Stimulated activated CD8-positive, alpha-beta memory T cell treated with anti-CD3 and anti-CD28 coated beads, Interleukin-2, amount 100 ng/mL, for 48 hours (primary cell): ENCODE results near the gene PTGER4.

Experiments
- DNase-seq, 2 donors: peaks; one replicate each; pipeline ENCODE4 v3.0.0-alpha.2; 2020; ENCODE audit warnings: low read depth in 2 of 2

The PTGER4 gene

DNA sequence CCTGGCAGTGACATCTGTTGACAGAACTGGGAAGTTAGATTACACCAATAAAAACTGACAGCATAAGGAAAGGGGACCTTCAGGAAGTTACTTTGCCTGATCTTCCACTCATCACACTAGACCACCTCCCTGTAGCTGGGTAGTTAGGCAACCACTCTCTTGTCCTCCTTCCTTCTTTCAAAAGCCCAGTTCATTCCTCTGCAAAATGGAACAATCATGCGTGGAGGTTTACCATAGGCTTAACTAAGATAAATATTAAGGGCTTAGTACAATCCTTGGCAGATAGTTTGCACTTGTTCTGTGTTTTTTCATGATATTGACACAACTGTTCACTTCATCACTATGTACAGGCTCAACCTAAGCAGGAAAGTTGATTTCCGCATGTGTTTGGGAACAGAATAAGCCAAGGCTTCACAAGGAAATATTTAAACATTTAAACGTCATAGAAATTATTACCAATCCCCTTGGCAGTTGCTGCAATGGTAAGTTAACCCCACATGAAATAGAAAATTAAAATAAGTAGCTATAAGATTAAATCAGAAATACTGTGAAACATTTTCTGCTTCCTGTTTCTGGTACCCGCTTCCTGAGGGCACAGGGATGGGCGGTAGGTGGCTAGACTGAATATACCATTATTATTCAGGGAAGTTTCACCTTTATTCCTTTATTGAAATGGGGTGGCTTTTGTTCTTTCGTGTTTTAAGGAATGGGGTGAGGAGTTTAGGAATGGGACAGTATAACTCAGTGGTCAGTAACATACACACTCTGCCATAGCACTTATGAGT lies 9.9 kb upstream of the PTGER4 start:
- no peak for DNase-seq

DNA sequence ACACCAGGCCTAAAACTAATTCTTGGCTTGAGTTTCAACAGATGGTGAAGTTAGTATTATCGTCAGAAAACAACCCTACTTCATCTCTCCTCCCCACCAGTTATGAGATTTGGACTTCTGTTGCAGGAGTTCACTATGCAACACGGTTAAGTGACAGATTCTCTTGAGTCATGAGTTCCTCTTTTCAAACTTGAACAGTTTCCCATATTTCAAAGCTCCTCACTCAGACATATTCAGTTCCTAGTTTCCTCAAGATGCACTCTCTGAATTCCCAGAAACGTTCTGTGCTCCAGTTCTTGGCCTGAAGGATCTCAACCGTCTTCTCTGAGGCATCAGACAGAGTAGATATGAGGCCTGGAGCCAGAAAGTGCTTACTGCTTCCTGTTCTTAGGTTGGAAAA lies 7.3 kb upstream of the PTGER4 start:
- DNase-seq = no peak

DNA sequence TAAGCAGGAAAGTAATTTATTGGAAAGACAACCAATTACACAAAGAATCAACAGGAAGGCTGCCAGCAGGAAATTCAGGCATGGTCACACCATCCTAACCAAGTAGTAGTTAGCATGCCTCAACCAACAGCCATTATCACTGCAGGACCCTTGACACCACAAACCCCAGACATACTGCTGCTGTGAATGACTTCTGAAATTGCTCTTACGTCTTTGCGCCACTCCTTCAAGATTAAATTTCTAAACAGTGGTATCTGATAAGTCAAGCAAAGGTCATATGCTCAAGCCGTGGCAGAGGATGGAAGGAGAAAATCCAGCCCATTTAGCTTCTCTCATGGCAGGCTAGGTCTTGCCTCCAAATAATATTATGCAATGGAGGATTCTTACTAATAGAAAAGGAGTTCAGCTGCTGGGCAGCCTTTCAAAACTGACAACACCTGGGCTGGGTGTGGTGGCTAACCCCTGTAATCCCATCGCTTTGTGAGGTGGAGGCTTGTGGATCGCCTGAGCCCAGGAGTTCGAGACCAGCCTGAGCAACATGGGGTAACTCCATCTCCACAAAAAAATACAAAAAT lies 5.0 kb upstream of the PTGER4 start:
- no peak for DNase-seq

DNA sequence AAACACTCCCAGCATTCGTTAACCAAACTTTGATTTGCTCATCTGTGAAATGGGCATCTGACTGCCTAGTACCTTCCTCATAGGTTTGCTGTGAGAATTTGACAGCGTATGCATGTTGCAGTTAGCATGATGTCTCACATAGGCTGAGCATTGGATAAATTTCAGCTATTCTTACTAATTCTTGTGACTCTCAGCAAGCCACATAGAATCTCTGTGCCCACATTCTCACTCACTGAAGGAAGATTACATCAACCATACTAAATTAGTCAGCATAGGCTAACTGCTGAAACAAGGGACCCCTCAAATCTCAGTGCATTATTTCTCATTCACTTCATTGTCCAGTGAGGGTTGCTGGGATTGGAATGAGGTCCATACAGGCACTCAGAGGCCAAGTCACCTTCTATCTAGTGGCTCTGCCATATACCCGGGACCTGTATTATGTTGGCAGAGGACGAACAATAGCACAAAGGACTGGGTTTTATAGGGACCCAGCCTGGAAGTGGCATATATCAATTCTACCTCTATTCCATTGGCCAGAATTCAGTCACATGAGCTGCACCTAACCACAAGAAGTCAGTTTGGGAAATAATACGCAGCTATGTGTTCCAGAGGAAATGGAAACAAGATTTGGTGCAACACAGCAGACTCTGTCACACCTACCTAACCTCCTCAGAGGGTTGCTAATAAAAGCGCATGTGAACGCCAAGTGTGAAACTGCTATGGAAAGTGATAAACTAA lies 4.2 kb upstream of the PTGER4 start:
- DNase-seq = no peak

DNA sequence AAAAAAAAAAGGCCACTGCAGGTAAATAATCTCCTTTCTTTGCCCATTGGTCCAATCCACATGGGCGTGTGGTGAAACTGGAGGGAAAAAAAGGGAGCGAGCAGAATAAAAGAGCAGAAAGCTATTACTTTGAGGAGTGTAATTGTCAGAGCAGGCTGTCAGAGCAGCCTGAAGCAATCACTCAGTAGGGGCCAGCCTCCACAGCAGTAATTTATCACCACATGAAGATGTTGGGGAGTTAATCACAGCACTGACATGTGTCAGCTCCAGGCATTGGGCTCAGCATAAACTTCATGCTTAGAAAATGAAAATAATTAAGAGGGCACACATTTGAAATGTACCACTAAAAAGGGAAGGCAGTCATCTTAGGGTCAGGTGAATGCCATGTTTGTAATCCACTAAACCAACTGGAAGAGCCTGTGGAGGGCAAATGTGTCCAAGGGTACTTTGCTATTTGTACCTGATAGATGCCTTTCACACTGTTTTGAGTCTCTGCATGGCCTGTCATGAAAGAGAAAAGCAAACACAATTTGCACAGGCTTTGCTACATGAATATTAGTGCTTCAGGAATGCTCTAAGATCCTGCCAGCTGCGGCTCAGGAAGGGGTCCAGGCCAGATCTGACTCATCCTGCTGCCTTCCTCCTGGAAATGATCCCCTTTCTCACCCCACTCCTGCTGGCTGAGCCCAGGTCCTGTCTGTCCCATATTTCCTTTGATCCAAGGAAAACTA lies 2.9 kb upstream of the PTGER4 start:
- no peak for DNase-seq

DNA sequence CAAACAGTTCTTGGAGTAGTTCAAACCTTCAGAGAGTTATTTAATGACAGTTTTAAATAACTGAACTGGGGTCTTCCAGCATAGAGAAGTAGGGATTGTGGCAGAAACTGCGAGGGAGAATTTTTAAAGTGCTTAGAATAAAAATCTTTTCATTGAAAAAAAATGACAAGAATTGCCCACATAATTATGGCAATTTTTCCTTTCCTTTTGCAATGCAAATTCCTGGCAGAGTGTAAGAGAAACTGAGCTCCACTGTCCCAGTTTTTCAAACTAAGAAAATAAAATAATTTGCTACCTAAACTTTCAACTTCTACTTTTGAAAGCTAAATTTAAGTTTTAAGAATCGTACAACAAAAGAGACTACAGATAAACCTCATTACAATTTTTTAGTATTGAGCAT lies 2.3 kb upstream of the PTGER4 start:
- DNase-seq = no peak

DNA sequence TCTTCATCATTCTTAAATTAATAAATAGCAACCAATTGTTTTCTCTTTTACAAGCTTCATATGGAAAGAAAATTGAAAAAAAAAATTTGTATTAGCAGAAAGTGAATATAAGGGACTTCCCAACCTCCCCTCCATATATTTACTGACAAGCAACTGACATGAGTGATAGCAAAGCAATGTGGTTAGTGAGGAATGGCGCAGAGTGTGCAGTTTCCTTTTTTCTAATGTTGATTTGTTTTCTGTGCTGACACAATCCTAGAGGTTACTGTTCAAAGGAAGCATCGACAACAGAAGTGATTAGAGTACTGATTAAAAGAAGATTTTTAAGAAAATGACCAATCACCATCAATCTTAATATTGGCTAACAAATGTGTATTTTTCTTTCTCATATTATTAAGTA lies 1.7 kb upstream of the PTGER4 start:
- DNase-seq = no peak

DNA sequence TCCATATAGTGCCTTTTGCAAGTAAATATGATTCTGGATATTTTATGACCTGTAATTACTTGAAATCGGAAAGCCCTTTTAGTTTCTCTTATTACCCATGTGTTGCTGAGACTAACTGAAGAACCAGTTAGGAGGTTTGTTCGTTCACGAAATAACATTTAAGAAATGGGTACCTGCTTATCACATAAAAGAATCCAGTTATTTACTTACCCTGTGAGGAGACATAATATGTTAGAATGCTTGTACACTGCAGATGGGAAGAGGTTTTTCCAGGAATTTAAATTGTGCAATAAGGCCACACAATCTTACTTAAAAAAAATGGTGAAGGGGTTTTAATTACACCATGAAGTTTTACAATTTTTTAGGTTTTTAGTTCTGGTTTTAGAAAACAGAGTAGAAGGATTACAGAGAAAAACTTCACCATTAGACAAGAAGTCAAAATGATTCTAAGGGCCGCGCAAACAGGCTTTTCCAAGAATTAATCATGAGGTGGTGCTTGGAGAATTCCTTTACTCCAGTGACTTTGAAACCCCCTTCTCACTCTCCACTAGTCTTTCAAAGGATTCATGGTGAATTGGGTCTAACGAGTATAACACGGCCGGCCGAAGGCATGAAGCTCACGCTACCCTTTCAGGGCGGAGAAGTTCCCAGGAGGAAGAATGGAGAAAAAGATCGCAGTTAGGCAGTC lies 1.1 kb upstream of the PTGER4 start:
- DNase-seq = no peak

DNA sequence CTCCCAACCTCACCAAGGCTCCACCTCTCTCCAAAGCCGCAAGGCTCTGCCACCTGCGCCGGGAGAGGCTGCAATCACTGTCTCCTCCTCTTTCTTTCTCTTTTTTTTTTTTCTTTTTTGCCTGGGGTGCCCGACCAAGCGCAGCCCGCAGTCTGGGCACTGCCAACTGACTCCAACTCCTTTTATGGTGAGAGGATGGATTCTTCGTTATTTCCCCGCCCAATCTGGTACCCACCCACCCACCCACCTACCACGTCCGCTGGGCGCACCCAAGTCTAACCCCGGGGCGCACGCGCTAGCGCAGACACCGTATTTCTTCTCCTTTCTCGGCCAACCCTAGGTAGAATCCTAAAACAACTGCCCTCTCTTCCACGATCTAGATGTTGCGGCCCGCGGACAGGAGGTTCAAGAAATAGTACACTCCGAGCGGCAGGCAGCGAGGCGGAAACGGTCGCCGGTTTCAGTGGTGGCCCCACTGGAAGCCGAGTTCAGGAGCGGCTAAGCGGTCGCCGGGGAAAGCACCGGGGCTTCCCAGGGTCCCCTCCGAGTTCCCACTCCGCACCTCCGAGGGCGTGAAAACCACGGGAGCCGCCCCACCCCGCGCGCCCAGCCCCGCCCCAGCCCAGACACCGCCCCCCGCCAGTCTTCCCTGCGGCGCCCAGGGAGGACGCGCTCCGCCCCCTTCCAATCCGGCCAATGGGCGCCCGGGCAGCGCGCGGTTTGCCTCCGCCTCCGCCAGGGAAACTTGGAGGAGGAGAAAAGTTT lies 385 bp upstream of the PTGER4 start:
- DNase-seq = peak; percentile 88 to 92

DNA sequence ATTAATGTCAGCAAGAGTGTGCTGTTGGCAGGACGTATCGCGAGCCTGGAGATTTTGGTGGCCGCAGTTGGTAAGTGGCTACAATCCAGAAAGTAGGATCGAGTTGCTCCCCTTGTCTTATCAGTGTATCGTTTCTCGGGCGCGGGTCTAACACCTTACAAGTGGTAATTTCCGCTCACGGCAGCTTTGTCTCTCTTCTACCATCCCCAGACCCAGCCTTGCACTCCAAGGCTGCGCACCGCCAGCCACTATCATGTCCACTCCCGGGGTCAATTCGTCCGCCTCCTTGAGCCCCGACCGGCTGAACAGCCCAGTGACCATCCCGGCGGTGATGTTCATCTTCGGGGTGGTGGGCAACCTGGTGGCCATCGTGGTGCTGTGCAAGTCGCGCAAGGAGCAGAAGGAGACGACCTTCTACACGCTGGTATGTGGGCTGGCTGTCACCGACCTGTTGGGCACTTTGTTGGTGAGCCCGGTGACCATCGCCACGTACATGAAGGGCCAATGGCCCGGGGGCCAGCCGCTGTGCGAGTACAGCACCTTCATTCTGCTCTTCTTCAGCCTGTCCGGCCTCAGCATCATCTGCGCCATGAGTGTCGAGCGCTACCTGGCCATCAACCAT lies 1.1 kb downstream of the PTGER4 start:
- no peak for DNase-seq

DNA sequence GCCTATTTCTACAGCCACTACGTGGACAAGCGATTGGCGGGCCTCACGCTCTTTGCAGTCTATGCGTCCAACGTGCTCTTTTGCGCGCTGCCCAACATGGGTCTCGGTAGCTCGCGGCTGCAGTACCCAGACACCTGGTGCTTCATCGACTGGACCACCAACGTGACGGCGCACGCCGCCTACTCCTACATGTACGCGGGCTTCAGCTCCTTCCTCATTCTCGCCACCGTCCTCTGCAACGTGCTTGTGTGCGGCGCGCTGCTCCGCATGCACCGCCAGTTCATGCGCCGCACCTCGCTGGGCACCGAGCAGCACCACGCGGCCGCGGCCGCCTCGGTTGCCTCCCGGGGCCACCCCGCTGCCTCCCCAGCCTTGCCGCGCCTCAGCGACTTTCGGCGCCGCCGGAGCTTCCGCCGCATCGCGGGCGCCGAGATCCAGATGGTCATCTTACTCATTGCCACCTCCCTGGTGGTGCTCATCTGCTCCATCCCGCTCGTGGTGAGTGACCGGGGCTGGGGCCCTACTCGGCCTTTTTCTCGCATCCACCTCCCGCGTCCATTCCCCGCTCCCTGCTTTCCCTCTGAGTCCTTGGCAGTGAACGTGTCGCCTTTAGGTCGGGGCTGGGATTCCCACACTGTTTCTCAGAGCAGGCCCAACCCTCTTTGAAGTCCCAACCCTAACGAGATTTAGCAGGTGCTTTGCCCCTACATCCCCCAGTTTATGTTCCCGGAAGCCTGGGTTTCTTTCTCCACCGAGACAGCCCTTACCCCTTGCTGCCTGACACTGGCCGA lies 1.8 kb downstream of the PTGER4 start:
- DNase-seq = peak in 1 of 2 donors; percentile 29

DNA sequence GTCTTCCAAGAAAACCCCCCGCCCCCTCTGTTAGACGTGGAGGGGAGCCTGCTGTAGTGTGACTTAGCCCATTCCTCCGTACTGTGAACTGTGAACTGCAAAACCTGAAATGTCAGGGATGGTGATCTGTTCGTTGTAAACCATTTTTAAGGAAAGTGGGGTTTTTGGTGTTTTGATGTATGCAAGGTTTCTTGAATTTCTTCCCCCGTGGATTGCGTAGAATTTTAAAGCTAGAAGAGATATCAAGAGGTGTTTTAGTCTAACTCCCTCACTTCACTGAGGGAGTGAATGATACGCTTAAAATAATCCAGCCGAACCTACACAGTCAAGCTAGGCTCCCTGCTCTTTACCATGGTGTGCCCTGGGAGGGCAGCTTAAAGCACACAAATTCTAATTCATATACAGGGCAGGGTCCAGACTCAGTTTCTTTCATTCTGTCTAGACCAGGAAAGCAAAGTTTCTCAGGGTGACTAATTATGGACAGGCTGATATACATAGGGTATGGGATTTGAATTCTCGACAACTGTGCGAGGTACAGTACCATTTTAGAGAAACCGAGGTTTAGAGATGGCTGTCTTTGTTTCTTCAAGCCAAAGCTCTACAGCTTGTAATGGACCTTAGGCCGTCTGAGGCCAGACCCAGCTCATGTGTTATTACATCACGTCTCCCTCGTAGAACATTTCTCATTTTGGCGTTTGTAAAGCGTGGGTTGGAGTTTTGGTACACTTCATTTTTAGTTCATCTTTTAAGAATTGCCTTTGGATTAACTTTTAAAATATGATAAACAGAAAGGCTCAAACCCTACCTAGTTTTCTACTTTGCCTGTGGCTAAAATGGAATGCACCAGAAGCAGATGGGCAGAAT lies 2.7 kb downstream of the PTGER4 start:
- DNase-seq = no peak

DNA sequence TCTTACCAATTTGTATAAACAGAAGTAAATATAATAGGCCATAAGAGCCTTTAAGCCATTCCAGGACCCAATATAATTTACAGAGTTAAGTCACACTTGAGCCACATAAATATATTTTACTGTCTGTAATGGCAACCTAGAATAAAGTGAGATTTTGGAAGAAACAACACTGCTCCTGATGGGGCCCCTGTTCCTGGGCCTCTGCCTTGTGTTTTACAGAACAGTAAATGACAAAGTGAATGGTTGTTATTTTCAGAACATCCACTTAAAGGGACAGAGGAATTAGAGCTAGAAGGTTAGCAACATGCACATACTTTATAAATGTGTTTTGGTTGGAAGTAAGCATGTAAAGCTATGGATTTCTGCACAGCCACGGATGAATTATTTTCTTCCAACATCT lies 3.6 kb downstream of the PTGER4 start:
- no peak for DNase-seq

DNA sequence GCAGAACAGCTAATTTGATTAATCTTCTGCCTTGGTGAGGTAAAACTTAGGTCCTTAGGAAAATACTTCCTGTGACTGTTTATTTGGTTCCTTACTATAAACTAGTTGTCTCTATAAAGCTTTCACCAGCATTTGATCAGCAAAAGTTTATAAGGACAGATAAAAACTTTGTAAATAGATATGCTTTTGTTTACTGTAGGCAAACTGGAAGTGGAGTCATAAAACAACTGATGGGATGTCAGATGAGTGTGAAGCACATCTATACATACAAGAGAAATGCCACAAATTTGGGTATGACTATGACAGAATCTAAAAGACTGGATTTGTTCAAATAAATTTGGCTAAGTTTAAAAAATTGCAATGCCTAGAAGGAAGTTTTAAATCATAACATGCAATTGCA lies 5.5 kb downstream of the PTGER4 start:
- no peak for DNase-seq

DNA sequence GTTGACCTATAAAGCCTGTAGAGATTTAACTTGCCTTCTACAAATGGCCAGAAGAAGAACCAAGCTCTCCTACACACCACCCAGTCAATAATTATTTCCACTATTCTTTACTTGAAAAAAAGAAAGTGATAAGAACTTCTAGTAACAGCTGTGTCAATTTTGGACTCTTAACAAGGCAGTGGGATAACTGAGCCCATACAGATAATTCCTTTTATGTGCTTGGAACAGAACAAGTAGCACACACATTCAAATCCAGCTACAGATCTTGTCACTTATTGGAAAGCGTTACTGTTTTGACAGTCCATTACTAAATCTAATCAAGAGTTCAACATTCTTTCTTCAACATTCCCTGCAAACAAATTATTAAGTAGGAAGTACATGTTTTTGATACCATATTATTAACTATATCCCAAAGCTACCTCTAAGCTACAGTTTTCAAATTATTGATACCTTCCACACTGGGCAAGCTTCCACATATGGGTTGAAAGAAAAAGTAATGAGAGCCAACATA lies 6.3 kb downstream of the PTGER4 start:
- DNase-seq = no peak

DNA sequence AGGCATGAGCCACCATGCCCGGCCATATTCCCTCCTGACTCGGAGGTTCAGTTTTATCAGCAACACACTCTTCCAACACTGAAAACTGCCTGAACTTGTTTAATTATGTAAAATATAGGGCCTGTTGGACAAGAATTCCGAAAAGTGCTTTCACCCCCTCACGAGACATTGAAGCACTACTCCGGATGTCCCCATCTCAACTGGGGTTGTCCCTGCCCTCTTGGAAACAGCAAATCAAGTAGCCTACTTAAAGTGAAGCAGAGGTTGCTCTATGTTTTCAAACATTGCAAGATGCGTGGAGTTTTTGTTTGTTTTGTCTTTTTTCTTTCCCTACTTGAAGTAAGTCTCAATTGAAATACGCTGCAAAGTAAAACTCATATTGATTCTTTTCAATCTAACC lies 7.6 kb downstream of the PTGER4 start:
- DNase-seq = no peak

DNA sequence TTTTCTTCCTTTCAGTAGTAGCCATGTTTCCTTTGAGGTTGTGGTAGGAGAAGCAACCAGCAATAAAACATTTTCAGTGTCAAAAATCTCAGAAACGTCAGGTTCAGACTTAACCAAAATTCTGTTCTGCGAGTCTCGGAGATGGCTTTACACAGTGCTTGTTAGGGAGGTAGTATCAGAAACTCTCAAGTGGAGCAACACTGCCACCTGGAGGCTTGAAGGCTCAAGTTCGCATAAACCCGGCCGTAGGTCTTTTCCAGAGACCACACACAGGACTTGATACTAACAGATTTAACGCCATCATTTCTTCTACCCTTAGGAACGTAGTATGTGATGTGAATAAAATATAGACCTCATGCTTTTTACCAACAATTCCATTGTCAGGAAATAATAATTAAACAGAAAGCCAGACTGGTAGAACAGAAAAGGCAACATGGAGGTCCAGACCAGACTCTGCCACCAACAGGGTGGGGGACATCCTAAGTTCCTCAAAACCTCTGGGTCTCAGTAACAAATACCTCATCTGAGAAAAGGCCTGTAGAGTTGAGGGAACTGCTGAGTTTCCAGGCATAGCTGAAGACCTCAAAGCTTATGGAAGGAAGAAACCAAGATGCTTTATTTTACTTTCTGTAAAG lies 8.5 kb downstream of the PTGER4 start:
- DNase-seq = peak; percentile 67 to 77

DNA sequence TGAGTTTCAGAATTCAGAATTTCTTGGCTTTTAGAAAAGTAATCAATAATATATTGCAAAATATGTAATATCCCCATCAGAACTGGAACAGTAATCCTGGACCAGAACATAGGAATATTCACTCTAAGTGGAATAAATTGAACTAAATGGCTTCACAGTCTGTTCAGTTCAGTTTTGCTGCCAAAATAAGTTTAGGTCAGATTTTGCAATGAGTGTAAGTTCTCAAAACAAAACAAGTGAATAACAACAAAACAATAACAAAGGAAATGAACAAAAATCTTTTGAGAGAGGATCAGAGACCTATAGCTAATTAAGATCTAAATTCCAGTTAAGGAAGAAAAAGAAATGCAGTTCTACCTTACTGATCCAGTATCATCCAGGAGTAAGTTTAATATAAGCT lies 9.3 kb downstream of the PTGER4 start:
- no peak for DNase-seq
